Body of pancreas (tissue), 4 donors: ENCODE data around the gene HBG2. TPM values are rescaled to one million over a fixed set of nuclear protein-coding genes. Genes with fewer than 3 reads are reported as not detected.
"Not testable (repeated sequence)": the region's sequence is repeated elsewhere in the genome, so short reads cannot be mapped to it uniquely, and the experiment has no call there.

ENCODE experiments used
- ATAC-seq: fragments of 150-250 bp; one replicate; pipeline ENCODE4 v1.9.1; 2016
- DNase-seq, 4 donors: peaks; one replicate each; pipeline ENCODE4 v3.0.0-alpha.2; 2019
- H3K27ac ChIP-seq, 4 donors: fragments of 200-600 bp; sonication (generic); 1 replicate in 3 of 4; 2 replicates in 1 of 4; pipeline versions ENCODE4 v1.5.1 to v1.6.1; 2016 to 2019; ENCODE audit warnings: mild to moderate bottlenecking in 1 of 4, mixed read lengths in 1 of 4, moderate library complexity in 1 of 4
- H3K27me3 ChIP-seq, 2 donors: fragments of 200-600 bp; sonication (generic); one replicate each; pipeline ENCODE4 v1.6.0; 2016; ENCODE audit warnings: mild to moderate bottlenecking in 1 of 2
- H3K36me3 ChIP-seq, 2 donors: fragments of 200-600 bp; sonication (generic); replicated peaks in 1 of 2; 2 replicates each; pipeline ENCODE4 v1.5.1; 2016; ENCODE audit warnings: low read depth in 2 of 2; ENCODE audit not compliant: insufficient read depth in 1 of 2
- H3K4me1 ChIP-seq: fragments of 200-600 bp; sonication (generic); one replicate; pipeline ENCODE4 v1.6.0; 2016
- H3K4me3 ChIP-seq, 2 donors: fragments of 200-600 bp; sonication (generic); 1 replicate in 1 of 2; 2 replicates in 1 of 2; pipeline ENCODE4 v1.5.1; 2016 to 2019
- H3K9me3 ChIP-seq, 3 donors: fragments of 200-600 bp; sonication (generic); 1 replicate in 2 of 3; 2 replicates in 1 of 3; pipeline ENCODE4 v1.5.1; 2016
- CTCF ChIP-seq, 7 experiments: fragments of 450-650 bp in 4 of 7; fragments of 200-600 bp in 3 of 7; sonication (generic) in 3 of 7; IDR thresholded peaks; one replicate each; pipeline ENCODE4 v1.5.1; 2016 to 2019; ENCODE audit warnings: antibody characterized with exemption in 7 of 7
- POLR2A ChIP-seq, 3 donors: fragments of 450-650 bp; IDR thresholded peaks; one replicate each; pipeline ENCODE4 v1.6.1; 2016; ENCODE audit warnings: antibody characterized with exemption in 3 of 3, mild to moderate bottlenecking in 2 of 3
- WGBS, 2 donors: methylation state at CpG; one replicate each; pipeline ENCODE4 v1.1.5; 2017; 5-methylcytosine and 5-hydroxymethylcytosine counted together
- intact Hi-C: fragments of 100-400 bp; cut with DNase I; formaldehyde crosslinking; loops from one replicate; pipeline ENCODE4 v1.15.1; 2023
- total RNA-seq, 2 donors: library from RNA; depleted of rRNA; stranded (reverse); fragments of >200 nt; gene quantifications; one replicate each; pipeline ENCODE4 v1.1.0, GENCODE V29; 2016

Gene HBG2
- total RNA-seq, 2 donors from 2014 or later = not detected

GRCh38 chr11:5250543-5251204, 3.9 kb downstream of the HBG2 start:
- H3K27me3 ChIP-seq = no peaks in the 10 kb centered on the region
- TF ChIP-seq CTCF (IDR thresholded peaks at IDR 0.05) (no peak), POLR2A (IDR thresholded peaks at IDR 0.05) (no peak)
- no peak for DNase-seq
- H3K4me1 ChIP-seq = no peaks in the 10 kb centered on the region
- no peaks in the 10 kb centered on the region for H3K36me3 ChIP-seq
- intact Hi-C loops = no loop called here
- ATAC-seq = no peak
- no peak overlapping the region for H3K27ac ChIP-seq
- H3K4me3 ChIP-seq = no peak overlapping the region
- H3K9me3 ChIP-seq = no peaks in the 10 kb centered on the region
- 76 to 77% methylated on average over 4 of the region's 4 CpGs for WGBS, 2 donors

GRCh38 chr11:5249807-5250396, 4.7 kb downstream of the HBG2 start, which contains the start of gene HBG1:
Gene HBG1 (minus strand): TSS chr11:5249857. CDS start chr11:5249804, 53 bp downstream.
- H3K27me3 ChIP-seq, H3K36me3 ChIP-seq, H3K27ac ChIP-seq, ATAC-seq, H3K9me3 ChIP-seq, H3K4me1 ChIP-seq, intact Hi-C loops, DNase-seq, H3K4me3 ChIP-seq: not testable (repeated sequence)
- WGBS, 2 donors = 59 to 67% methylated on average over 4 of the region's 9 CpGs

GRCh38 chr11:5248498-5248897, 6.1 kb downstream of the HBG2 start:
- H3K9me3 ChIP-seq, ATAC-seq, H3K27me3 ChIP-seq, H3K4me1 ChIP-seq, intact Hi-C loops, H3K4me3 ChIP-seq, DNase-seq, H3K27ac ChIP-seq, H3K36me3 ChIP-seq: not testable (repeated sequence)
- WGBS, 2 donors = 77 to 78% methylated on average over 7 of the region's 7 CpGs

GRCh38 chr11:5247472-5248192, 6.9 kb downstream of the HBG2 start:
- Histone ChIP-seq H3K4me3 (no peak overlapping the region), H3K36me3 (no peaks in the 10 kb centered on the region), H3K27me3 (no peaks in the 10 kb centered on the region), H3K27ac (no peak overlapping the region), H3K9me3 (no peaks in the 10 kb centered on the region), H3K4me1 (no peaks in the 10 kb centered on the region)
- DNase-seq (no peak), ATAC-seq (no peak)
- intact Hi-C loops = no loop called here
- no peak for TF ChIP-seq POLR2A (IDR thresholded peaks at IDR 0.05)
- TF ChIP-seq CTCF (IDR thresholded peaks at IDR 0.05) = no peak
- 75 to 77% methylated on average over 3 of the region's 3 CpGs for WGBS, 2 donors

GRCh38 chr11:5246772-5247471, 7.7 kb downstream of the HBG2 start:
- DNase-seq (no peak), ATAC-seq (no peak)
- no peaks in the 10 kb centered on the region for H3K27me3 ChIP-seq
- H3K4me1 ChIP-seq = no peaks in the 10 kb centered on the region
- H3K27ac ChIP-seq = no peak overlapping the region
- WGBS, 2 donors = 49 to 61% methylated on average over 6 of the region's 6 CpGs
- H3K36me3 ChIP-seq = no peaks in the 10 kb centered on the region
- H3K9me3 ChIP-seq = no peaks in the 10 kb centered on the region
- intact Hi-C loops = no loop called here
- H3K4me3 ChIP-seq = no peak overlapping the region
- TF ChIP-seq CTCF (IDR thresholded peaks at IDR 0.05) (no peak), POLR2A (IDR thresholded peaks at IDR 0.05) (no peak)
